Upper lobe of right lung (tissue), 1 donor: ENCODE data around the gene IL11RA. TPM values are rescaled to one million over a fixed set of nuclear protein-coding genes. Genes with fewer than 3 reads are reported as not detected.

Experiments
- ATAC-seq: fragments of 200-7000 bp; cut with Tn5 transposase; one replicate; pipeline ENCODE4 v1.9.1; 2020; ENCODE audit warnings: mild to moderate bottlenecking, moderate library complexity
- DNase-seq: peaks from one replicate; pipeline ENCODE4 v3.0.0-alpha.2; 2020
- H3K27ac ChIP-seq: fragments of 200-600 bp; one replicate; pipeline ENCODE4 v1.8.0; 2022
- H3K27me3 ChIP-seq: fragments of 200-600 bp; one replicate; pipeline ENCODE4 v1.8.0; 2022; ENCODE audit warnings: mild to moderate bottlenecking
- H3K36me3 ChIP-seq: fragments of 200-600 bp; one replicate; pipeline ENCODE4 v1.8.0; 2022
- H3K4me1 ChIP-seq: fragments of 200-600 bp; one replicate; pipeline ENCODE4 v1.8.0; 2022
- H3K4me3 ChIP-seq: fragments of 200-600 bp; one replicate; pipeline ENCODE4 v1.8.0; 2022; ENCODE audit warnings: mild to moderate bottlenecking
- H3K9me3 ChIP-seq: fragments of 200-600 bp; one replicate; pipeline ENCODE4 v1.8.0; 2022
- intact Hi-C: fragments of 100-400 bp; cut with DNase I; formaldehyde crosslinking; loops from one replicate; pipeline ENCODE4 v1.11.0; 2022
- long read RNA-seq: library from polyadenylated mRNA; unstranded; transcript quantifications from one replicate; pipeline ENCODE4 v2.0.0, GENCODE V29; 2021
- total RNA-seq: library from RNA; stranded (reverse); fragmentation: NEBNext Ultra II Directional; extraction: Animal tissue kit (Norgen Biotek cat#: 25700); gene quantifications from one replicate; pipeline ENCODE4 v1.2.1, GENCODE V29; 2021
- TF ChIP-seq, protein P1 (sequence below): fragments of 200-600 bp; IDR thresholded peaks from one replicate; pipeline ENCODE4 v1.8.0; 2022; ENCODE audit warnings: antibody characterized with exemption
- donor health status: DM: no; HTN: yes; CAD: no; lungs with severe emphysema.

IL11RA gene
- total RNA-seq: 18.7 TPM
- long read RNA-seq, transcript IL11RA-202 (13 exons, 1,700 nt): major isoform, 16 of 38 reads
- long read RNA-seq, partial matches to known transcripts: 9 of 38 reads
- long read RNA-seq, other reads (novel, unspliced or antisense): 10 of 38 reads

DNA sequence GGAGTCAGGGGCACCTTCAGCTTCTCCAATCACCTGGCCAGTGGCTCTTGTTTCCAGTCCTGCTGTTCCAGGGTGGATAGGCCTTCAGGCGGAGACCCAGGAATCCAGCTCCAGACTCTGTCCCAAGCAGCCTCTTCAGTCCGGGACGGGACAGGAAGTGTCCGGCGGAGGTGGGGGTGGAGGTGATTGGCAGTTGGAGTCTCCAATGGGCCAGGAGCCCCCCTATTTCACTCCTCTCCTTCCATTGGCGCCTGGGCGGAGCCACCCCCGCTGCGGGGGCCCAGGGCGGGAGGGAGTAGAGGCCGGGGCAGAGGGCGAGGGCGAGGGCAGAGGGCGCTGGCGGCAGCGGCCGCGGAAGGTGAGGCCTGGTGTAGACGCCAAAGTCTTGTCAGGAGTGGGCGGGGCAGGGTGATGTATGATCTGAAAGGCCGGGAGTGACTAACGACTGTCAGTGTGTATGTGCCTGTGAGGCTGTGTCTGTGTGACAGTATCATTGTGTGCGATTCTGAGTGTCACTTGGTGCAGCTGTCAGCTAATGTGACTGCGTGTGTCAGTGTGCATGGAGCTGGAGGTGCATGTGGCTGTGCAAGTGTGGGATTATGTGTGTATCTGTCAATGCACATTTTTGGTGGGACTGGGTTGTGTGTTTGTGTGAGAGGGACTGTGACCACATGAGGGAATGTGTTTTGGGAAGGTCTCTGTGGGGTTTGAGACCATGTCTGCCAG is at the start of gene IL11RA:
IL11RA (plus strand) TSS at position 310 of the 726 bp plus-strand sequence. CDS start 3,033 bp downstream, outside the sequence.
- Histone ChIP-seq H3K4me1 (peaks cover 47% of the 10 kb centered on the region), H3K27me3 (no peaks in the 10 kb centered on the region), H3K4me3 (peak within 1 kb of the TSS; percentile 47), H3K36me3 (peaks cover 18% of the 10 kb centered on the region), H3K9me3 (no peaks in the 10 kb centered on the region), H3K27ac (peak within 1 kb of the TSS; percentile 82)
- TF ChIP-seq, protein P1, sequence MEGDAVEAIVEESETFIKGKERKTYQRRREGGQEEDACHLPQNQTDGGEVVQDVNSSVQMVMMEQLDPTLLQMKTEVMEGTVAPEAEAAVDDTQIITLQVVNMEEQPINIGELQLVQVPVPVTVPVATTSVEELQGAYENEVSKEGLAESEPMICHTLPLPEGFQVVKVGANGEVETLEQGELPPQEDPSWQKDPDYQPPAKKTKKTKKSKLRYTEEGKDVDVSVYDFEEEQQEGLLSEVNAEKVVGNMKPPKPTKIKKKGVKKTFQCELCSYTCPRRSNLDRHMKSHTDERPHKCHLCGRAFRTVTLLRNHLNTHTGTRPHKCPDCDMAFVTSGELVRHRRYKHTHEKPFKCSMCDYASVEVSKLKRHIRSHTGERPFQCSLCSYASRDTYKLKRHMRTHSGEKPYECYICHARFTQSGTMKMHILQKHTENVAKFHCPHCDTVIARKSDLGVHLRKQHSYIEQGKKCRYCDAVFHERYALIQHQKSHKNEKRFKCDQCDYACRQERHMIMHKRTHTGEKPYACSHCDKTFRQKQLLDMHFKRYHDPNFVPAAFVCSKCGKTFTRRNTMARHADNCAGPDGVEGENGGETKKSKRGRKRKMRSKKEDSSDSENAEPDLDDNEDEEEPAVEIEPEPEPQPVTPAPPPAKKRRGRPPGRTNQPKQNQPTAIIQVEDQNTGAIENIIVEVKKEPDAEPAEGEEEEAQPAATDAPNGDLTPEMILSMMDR: no peak
- intact Hi-C loops: no loop called here
- peak; percentile 93 for ATAC-seq
- DNase-seq: peak; percentile 94

DNA sequence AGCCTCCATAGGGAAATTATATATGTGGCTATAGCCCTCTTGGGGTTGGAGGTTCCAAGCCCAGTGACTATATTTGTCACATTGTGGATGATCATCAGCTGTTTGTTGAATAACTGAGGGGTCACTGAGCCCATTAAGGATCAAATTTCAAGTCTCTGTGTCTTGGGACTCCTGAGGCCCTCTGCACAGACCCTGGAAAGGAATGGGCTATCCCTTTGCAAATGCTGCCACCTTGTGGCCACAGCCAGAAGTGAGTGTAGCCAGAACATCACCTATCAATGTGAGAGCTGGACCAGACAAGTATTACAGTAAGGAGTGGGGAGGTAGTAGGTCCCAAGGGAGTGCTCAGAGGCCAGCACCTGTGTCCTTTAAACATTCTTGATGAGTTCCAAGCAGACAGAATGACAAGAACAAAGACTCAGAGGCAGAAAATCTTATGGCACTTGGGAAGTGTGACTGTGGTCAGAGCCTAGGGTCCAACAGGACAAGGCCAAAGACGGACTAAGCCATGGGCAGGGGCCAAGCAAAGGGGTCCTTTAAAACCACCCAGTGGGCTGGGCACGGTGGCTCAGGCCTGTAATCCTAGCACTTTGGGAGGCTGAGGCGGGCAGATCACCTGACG is 48.3 kb upstream of the IL11RA start:
- DNase-seq: peak; percentile 85
- peak; percentile 92 for ATAC-seq
- intact Hi-C loops: loop anchor here (10.0 kb wide), 1 partner anchor 59 kb away; no protein-coding TSS in a partner anchor

DNA sequence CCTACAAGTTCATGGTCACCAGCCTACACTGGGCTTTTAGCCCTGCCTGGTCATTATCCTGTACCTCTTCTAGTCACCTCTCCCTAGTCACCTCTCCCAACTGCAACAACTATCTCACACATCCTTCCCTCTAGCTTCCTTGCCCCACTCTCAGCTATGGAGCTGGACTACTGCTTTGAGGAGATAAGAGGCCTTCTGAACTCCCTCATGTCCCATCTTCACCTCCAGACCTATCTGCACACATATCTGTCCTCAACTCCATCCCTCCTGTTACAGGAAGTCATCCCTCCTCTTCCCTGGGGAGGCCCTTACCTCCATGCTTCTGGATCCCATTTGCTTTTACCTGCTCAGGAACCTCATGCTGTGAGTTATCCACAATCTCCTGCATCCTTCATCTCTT is 45.8 kb upstream of the IL11RA start:
- intact Hi-C loops: loop anchor here (10.0 kb wide), 1 partner anchor 61 kb away; no protein-coding TSS in a partner anchor
- Histone ChIP-seq H3K27me3 (no peaks in the 10 kb centered on the region), H3K4me3 (no peak overlapping the region), H3K9me3 (no peaks in the 10 kb centered on the region), H3K36me3 (no peaks in the 10 kb centered on the region), H3K4me1 (no peaks in the 10 kb centered on the region), H3K27ac (no peak overlapping the region)
- TF ChIP-seq, protein P1: no peak
- ATAC-seq: no peak
- DNase-seq: no peak

More for the DNA sequence above, 48.3 kb upstream of the IL11RA start:
- H3K4me1 ChIP-seq: no peaks in the 10 kb centered on the region
- no peaks in the 10 kb centered on the region for H3K27me3 ChIP-seq
- H3K9me3 ChIP-seq: no peaks in the 10 kb centered on the region
- TF ChIP-seq, protein P1: peak; percentile 97
- no peak overlapping the region for H3K4me3 ChIP-seq
- no peak overlapping the region for H3K27ac ChIP-seq
- no peaks in the 10 kb centered on the region for H3K36me3 ChIP-seq

DNA sequence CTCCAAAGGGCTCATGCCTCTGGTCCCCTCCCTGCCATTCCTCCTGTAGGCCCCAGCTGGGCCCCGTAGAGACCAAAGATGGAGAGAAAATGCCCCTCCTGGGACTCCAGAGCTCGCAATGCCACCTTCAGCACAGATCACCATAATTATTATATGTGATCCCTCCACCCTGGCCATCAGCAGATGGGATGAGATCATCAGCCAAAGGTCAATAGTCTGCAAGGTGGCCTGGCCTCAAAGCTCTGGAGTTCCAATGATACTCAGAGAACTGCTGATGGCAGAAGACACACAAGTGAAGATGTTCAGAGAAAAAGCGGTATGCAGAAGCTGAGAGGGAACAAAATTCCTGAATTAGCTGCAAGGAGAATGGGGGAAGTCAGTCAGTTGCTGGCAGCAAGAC is 45.1 kb upstream of the IL11RA start:
- H3K9me3 ChIP-seq: no peaks in the 10 kb centered on the region
- H3K36me3 ChIP-seq: no peaks in the 10 kb centered on the region
- DNase-seq (no peak), ATAC-seq (no peak)
- no peaks in the 10 kb centered on the region for H3K4me1 ChIP-seq
- intact Hi-C loops: loop anchor here (10.0 kb wide), 1 partner anchor 62 kb away; no protein-coding TSS in a partner anchor
- TF ChIP-seq, protein P1: no peak
- no peak overlapping the region for H3K4me3 ChIP-seq
- no peaks in the 10 kb centered on the region for H3K27me3 ChIP-seq
- no peak overlapping the region for H3K27ac ChIP-seq

DNA sequence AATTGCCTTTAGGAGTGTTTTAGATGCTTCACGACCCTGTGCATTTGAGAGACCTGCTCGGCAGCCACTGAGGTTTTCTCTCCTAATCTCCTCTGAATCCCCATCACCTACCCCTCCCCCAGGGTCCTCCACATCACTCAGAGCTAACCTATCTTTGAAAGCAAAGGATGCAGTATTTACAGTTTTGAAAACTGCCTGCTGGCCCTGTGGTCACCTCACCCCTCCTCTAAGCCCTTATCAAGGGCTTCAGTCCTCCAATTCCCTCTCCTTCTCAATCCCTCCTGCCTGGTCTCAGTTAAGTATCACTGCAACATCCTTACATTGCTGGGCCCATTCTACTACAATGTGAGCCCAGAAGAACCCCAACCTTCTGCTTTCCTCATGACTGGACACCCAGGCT is 44.7 kb upstream of the IL11RA start:
- no peaks in the 10 kb centered on the region for H3K27me3 ChIP-seq
- intact Hi-C loops: loop anchor here (10.0 kb wide), 1 partner anchor 63 kb away; no protein-coding TSS in a partner anchor
- no peaks in the 10 kb centered on the region for H3K36me3 ChIP-seq
- H3K27ac ChIP-seq: no peak overlapping the region
- TF ChIP-seq, protein P1: no peak
- no peaks in the 10 kb centered on the region for H3K9me3 ChIP-seq
- no peak overlapping the region for H3K4me3 ChIP-seq
- DNase-seq: no peak
- peaks cover under 1% of the 10 kb centered on the region for H3K4me1 ChIP-seq
- ATAC-seq: no peak
